IPS-15b (cell line): ENCODE results near the gene EPN2.

Experiments used
- H3K27me3 ChIP-seq: one replicate; pipeline ENCODE4 v1.6.1; 2013; ENCODE audit warnings: low read length; ENCODE audit not compliant: control insufficient read depth, insufficient read depth
- H3K36me3 ChIP-seq: one replicate; pipeline ENCODE4 v1.6.1; 2013; ENCODE audit warnings: low read length; ENCODE audit not compliant: control insufficient read depth, insufficient read depth
- H3K4me1 ChIP-seq: one replicate; pipeline ENCODE4 v1.6.1; 2013; ENCODE audit warnings: mild to moderate bottlenecking, low read length; ENCODE audit not compliant: control insufficient read depth, insufficient read depth
- H3K4me3 ChIP-seq: one replicate; pipeline ENCODE4 v1.5.1; 2013; ENCODE audit warnings: low read depth, low read length
- H3K9ac ChIP-seq: one replicate; pipeline ENCODE4 v1.6.1; 2013; ENCODE audit warnings: low read depth, mild to moderate bottlenecking, low read length
- H3K9me3 ChIP-seq: one replicate; pipeline ENCODE4 v1.6.1; 2013; ENCODE audit warnings: mild to moderate bottlenecking, low read length; ENCODE audit not compliant: control insufficient read depth, insufficient read depth

EPN2 gene

DNA sequence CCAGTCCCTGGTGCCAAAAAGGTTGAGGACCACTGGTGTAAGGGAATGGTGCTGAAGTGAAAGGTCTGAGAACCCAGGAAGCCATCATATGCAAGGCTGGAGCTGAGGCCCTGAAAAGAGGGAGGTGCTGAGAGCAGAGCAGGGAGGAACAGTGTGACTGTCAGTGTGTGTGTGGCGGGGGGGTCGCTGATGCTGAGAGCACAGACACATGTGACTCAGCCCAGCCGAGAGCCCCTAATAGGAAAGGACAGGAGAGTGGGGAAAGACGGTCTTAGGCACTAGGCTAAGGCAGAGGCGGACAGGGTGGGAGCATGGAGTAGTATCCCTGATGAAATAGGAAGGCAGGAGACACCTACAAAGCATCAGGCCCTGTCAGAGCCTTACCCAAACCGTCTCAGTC is 124.2 kb downstream of the EPN2 start:
- peak overlapping the region; percentile 26 for H3K9ac ChIP-seq
- peaks cover 13% of the 10 kb centered on the region for H3K36me3 ChIP-seq
- H3K27me3 ChIP-seq = peaks cover 4% of the 10 kb centered on the region
- H3K4me1 ChIP-seq = peaks cover 3% of the 10 kb centered on the region
- no peaks in the 10 kb centered on the region for H3K9me3 ChIP-seq
- H3K4me3 ChIP-seq = peak overlapping the region; percentile 87

DNA sequence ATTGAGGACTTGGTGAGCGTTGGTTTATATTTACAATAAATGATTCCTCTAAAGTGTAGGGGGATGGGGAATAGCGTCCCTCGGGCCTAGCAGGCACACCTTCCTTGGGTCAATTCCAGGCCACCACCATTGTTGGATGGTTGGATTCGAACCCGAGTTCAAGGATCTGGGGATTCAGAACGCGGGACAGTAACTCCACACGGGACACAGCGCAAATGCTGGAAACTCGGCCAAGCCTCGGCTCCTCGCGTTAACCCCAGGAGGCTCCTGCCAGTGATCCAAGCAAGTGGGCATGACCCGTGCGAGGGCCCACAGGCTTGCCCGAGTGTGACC is 124.7 kb downstream of the EPN2 start:
- peak overlapping the region; percentile 87 for H3K4me3 ChIP-seq
- peak overlapping the region; percentile 71 for H3K9ac ChIP-seq
- H3K36me3 ChIP-seq = peaks cover 13% of the 10 kb centered on the region
- H3K4me1 ChIP-seq = peaks cover 3% of the 10 kb centered on the region
- no peaks in the 10 kb centered on the region for H3K9me3 ChIP-seq
- peaks cover 4% of the 10 kb centered on the region for H3K27me3 ChIP-seq

- Histone ChIP-seq H3K9me3 (no peaks in the 10 kb centered on the region), H3K4me1 (peaks cover 3% of the 10 kb centered on the region), H3K36me3 (peaks cover 10% of the 10 kb centered on the region), H3K27me3 (peaks cover 4% of the 10 kb centered on the region), H3K4me3 (peak within 1 kb of the TSS; percentile 87), H3K9ac (peak within 1 kb of the TSS; percentile 71)
These were observed 125.3 kb downstream of the EPN2 start, which contains the start of gene B9D1 for GRCh38 chr17:19362277-19363113. TSS of gene B9D1 (minus strand) at chr17:19362723. CDS start at chr17:19362569, 154 bp downstream.

GRCh38 chr17:19363114-19363438 is 125.9 kb downstream of the EPN2 start:
- H3K9ac ChIP-seq = no peak overlapping the region
- peak overlapping the region; percentile 87 for H3K4me3 ChIP-seq
- no peaks in the 10 kb centered on the region for H3K9me3 ChIP-seq
- H3K27me3 ChIP-seq = peaks cover 4% of the 10 kb centered on the region
- peaks cover 6% of the 10 kb centered on the region for H3K36me3 ChIP-seq
- H3K4me1 ChIP-seq = peaks cover 3% of the 10 kb centered on the region

DNA sequence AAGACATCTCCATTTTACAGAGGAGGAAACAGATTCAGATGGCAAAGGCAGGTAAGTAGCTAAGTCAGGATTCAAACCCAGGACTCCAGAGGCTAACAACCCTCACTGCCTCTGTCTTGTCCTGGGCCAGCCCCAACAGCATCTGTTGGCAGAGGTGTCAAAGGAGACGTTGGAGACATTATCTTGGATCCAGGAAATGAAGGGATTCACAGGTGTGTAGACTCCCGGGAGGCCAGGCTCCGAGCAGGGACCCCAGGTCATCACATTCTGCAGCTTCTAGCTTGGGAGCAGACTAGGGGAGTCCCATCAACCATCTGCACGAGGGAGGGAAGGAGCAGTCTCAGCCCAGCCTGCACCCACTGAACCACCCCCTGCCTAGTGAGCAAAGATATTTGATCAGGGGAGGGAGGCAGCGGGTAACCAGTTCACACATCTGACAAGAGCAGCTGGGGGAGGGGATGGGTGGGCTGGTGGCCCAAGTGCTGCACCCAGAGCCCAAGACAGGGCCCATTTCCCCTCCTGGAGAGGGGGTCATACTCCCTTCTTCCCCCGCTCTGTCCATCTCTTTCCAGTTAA is 126.4 kb downstream of the EPN2 start:
- H3K9ac ChIP-seq = peak overlapping the region; percentile 26
- peaks cover 6% of the 10 kb centered on the region for H3K36me3 ChIP-seq
- H3K9me3 ChIP-seq = no peaks in the 10 kb centered on the region
- no peak overlapping the region for H3K4me3 ChIP-seq
- peaks cover 4% of the 10 kb centered on the region for H3K27me3 ChIP-seq
- H3K4me1 ChIP-seq = peaks cover 3% of the 10 kb centered on the region

DNA sequence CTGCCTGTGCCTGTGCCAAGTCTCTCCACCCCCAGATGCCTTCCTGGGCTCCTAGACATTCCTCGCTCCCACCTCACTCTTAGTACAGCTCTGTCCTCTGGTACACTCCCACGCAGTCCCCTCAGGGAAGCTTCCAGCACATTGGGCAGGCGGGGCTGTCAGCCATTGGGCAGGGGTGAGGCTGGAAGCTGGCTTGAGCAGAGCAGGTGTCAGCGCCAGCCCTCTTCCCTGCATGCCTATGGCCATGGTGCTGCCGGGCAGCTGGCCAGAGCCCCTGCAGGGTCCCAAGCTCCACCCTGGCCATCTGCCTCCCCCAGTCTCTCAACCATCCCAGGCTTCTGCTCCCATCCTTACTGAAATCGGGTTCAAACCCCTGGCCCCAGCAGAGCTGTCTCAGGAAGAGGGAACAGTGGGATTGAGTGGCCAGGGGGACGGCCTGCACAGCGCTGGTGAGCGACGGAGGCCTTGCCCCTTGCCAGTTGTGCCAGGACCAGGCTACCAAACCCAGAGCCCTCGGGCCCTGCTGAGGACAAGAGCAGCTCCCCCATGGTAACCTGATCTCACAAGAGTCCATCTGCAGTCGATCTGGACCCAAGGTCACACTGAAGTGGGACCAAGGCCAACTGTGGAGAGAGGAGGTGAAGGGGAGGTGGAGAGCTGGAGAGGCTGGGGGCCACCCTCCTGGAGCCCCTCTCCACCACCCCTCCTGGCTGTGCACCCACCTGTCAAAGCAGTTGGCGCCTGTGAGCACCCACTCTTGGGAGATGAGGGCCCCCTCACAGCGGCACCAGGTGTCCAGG is 127.7 kb downstream of the EPN2 start:
- Histone ChIP-seq H3K36me3 (peaks cover 3% of the 10 kb centered on the region), H3K4me1 (peaks cover 3% of the 10 kb centered on the region), H3K4me3 (no peak overlapping the region), H3K9ac (no peak overlapping the region), H3K9me3 (no peaks in the 10 kb centered on the region), H3K27me3 (peaks cover 4% of the 10 kb centered on the region)

DNA sequence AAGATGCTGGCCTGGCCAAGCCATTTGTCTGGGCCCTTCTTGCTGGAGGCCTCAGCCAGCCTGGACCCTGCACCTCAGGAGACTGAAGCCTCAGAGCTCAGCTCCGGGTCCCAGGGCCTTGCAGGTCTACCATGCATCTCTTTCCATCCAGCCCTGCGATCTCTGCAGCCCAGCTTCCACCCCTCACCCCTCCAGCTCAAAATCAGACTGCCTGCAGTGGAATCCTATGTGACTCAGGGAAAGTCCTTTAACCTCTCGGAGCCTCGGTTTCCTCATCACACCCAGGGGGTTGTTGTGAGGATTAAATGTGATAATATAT is 128.3 kb downstream of the EPN2 start:
- no peaks in the 10 kb centered on the region for H3K9me3 ChIP-seq
- H3K4me3 ChIP-seq = no peak overlapping the region
- H3K9ac ChIP-seq = no peak overlapping the region
- H3K4me1 ChIP-seq = peaks cover 3% of the 10 kb centered on the region
- no peaks in the 10 kb centered on the region for H3K36me3 ChIP-seq
- peaks cover 4% of the 10 kb centered on the region for H3K27me3 ChIP-seq

GRCh38 chr17:19365833-19366636 is 128.9 kb downstream of the EPN2 start:
- peaks cover 3% of the 10 kb centered on the region for H3K4me1 ChIP-seq
- peaks cover 4% of the 10 kb centered on the region for H3K27me3 ChIP-seq
- H3K4me3 ChIP-seq = no peak overlapping the region
- no peak overlapping the region for H3K9ac ChIP-seq
- H3K9me3 ChIP-seq = no peaks in the 10 kb centered on the region
- H3K36me3 ChIP-seq = no peaks in the 10 kb centered on the region

DNA sequence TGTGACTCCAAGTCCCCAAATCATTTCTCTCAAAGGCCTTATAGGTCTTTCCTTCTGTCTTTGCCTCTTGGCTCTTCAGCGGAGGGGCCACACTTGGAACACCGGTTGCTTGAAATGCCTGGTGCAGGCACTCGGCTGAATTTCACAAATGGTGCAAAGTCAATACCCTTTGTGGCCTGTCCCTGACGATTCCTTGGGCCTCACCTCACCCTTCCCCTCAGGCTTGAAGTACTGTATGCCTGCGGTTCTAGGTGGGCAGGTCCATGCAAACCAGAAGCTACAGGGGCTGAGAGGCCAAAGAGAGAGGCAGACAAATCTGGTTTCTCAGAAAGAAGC is 129.4 kb downstream of the EPN2 start:
- Histone ChIP-seq H3K27me3 (peaks cover 4% of the 10 kb centered on the region), H3K4me3 (no peak overlapping the region), H3K9me3 (no peaks in the 10 kb centered on the region), H3K9ac (no peak overlapping the region), H3K4me1 (peaks cover 3% of the 10 kb centered on the region), H3K36me3 (no peaks in the 10 kb centered on the region)

- H3K9ac ChIP-seq = no peak overlapping the region
These were observed 131.1 kb downstream of the EPN2 start for GRCh38 chr17:19368229-19368628.

DNA sequence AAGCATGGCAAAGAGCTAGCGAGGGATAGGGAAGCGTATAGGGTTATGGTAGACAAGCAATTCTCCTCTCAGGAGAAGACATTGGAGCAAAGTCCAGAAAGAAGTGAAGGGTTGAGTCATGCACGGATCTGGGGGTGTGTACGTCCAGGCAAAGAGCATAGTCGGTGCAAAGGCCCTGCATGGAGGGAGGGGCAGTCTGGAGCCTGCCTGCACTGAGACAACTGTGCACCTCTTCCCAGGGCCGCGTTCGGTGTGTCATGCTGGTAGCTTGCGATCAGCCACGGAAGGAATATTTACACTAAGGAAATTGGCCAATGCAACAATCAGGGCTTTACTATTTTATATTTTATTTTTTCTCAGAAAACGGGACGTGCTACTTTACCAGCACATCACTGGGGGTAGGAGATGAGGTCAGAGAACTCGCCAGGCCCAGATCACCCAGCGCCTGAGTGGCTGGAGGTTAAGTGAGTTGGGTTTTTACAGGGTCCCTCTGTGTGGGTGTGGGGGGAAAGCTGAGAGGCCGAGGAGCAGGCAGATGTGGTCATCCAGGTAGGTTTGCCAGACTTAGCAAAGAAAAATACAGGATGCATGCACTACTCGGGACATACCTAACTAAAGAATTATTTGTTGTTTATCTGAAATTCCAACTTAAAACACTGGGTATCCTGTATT is 132.1 kb downstream of the EPN2 start:
- Histone ChIP-seq H3K36me3 (no peaks in the 10 kb centered on the region), H3K27me3 (no peaks in the 10 kb centered on the region), H3K4me1 (peaks cover 4% of the 10 kb centered on the region), H3K4me3 (no peak overlapping the region), H3K9me3 (no peaks in the 10 kb centered on the region), H3K9ac (no peak overlapping the region)

More at GRCh38 chr17:19368229-19368628, 131.1 kb downstream of the EPN2 start:
- no peak overlapping the region for H3K4me3 ChIP-seq
- no peaks in the 10 kb centered on the region for H3K36me3 ChIP-seq
- H3K4me1 ChIP-seq = peaks cover 7% of the 10 kb centered on the region
- H3K9me3 ChIP-seq = no peaks in the 10 kb centered on the region
- H3K27me3 ChIP-seq = peaks cover 3% of the 10 kb centered on the region
